Loucy (cell line): ENCODE measurements around the gene STX7.

ENCODE experiments used
- H2AFZ ChIP-seq: fragments of 200-600 bp; sonication (generic); 2 replicates; pipeline ENCODE4 v1.6.0; 2016; ENCODE audit warnings: antibody characterized with exemption, mild to moderate bottlenecking, low read length, moderate library complexity
- H3F3A ChIP-seq: fragments of 200-600 bp; 2 replicates; pipeline ENCODE4 v1.6.0; 2016; ENCODE audit warnings: antibody characterized with exemption, low read depth, mild to moderate bottlenecking
- H3K27me3 ChIP-seq: fragments of 200-600 bp; sonication (generic); 2 replicates; pipeline ENCODE4 v1.6.1; 2014; ENCODE audit warnings: low read length, mild to moderate bottlenecking; ENCODE audit not compliant: insufficient read depth, poor library complexity, severe bottlenecking
- H3K36me3 ChIP-seq: fragments of 200-600 bp; sonication (generic); 2 replicates; pipeline ENCODE4 v1.6.1; 2016; ENCODE audit warnings: low read length; ENCODE audit not compliant: insufficient read depth
- H3K4me1 ChIP-seq: fragments of 200-600 bp; sonication (generic); 2 replicates; pipeline ENCODE4 v1.5.1; 2014; ENCODE audit warnings: low read length, mild to moderate bottlenecking; ENCODE audit not compliant: insufficient read depth, poor library complexity, severe bottlenecking
- H3K4me2 ChIP-seq: fragments of 200-600 bp; sonication (generic); 2 replicates; pipeline ENCODE4 v1.6.0; 2014; ENCODE audit warnings: antibody characterized with exemption, low read length, low read depth, mild to moderate bottlenecking; ENCODE audit not compliant: poor library complexity, severe bottlenecking
- H3K4me3 ChIP-seq: fragments of 200-600 bp; sonication (generic); 2 replicates; pipeline ENCODE4 v1.5.1; 2014; ENCODE audit warnings: low read length, mild to moderate bottlenecking, mixed read lengths; ENCODE audit not compliant: poor library complexity, severe bottlenecking
- H3K79me2 ChIP-seq: fragments of 200-600 bp; sonication (generic); 2 replicates; pipeline ENCODE4 v1.6.1; 2014; ENCODE audit warnings: low read length; ENCODE audit not compliant: insufficient read depth
- H3K9ac ChIP-seq: fragments of 200-600 bp; sonication (generic); 2 replicates; pipeline ENCODE4 v1.6.0; 2014; ENCODE audit warnings: mild to moderate bottlenecking, low read depth, low read length, moderate library complexity; ENCODE audit not compliant: poor library complexity, severe bottlenecking
- H3K9me2 ChIP-seq: fragments of 200-600 bp; sonication (generic); replicated peaks from 2 replicates; pipeline ENCODE4 v1.6.1; 2016; ENCODE audit warnings: low read depth, low read length, mixed read lengths
- H3K9me3 ChIP-seq: fragments of 200-600 bp; sonication (generic); 2 replicates; pipeline ENCODE4 v1.6.1; 2014; ENCODE audit warnings: mild to moderate bottlenecking, antibody characterized with exemption, low read length, low read depth; ENCODE audit not compliant: insufficient read depth
- H4K20me1 ChIP-seq: fragments of 200-600 bp; sonication (generic); 2 replicates; pipeline ENCODE4 v1.6.0; 2014; ENCODE audit warnings: antibody characterized with exemption, low read length, mild to moderate bottlenecking; ENCODE audit not compliant: insufficient read depth, poor library complexity, severe bottlenecking
- EZH2phosphoT487 ChIP-seq: fragments of 200-600 bp; IDR thresholded peaks from 2 replicates; pipeline ENCODE4 v1.6.1; 2018; ENCODE audit warnings: antibody characterized with exemption, mild to moderate bottlenecking, moderate library complexity, borderline replicate concordance
- TF ChIP-seq, protein P1 (sequence below): fragments of 200-600 bp; sonication (generic); conservative IDR thresholded peaks from 2 replicates; pipeline ENCODE4 v1.5.1; 2014; ENCODE audit warnings: mild to moderate bottlenecking, antibody characterized with exemption, low read length

Gene STX7

DNA sequence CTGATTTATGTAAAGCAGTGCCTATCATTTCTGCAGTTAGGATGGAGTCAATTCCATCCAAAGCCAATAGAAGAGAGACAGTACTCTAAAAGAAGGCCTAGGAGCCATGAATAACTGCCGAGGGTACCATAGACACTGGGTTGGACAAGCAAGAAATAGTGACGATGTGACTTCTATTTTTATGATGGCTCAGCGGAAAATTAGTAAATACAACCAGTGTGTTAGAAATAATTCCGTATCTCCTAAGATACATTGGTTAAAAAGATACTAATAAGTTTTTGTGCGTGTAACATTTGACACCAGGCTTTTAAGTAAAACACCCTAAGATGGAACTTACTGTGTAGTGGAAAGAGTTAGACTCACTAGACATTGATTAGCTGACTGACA is 66.1 kb downstream of the STX7 start:
- no peaks in the 10 kb centered on the region for H3K27me3 ChIP-seq

DNA sequence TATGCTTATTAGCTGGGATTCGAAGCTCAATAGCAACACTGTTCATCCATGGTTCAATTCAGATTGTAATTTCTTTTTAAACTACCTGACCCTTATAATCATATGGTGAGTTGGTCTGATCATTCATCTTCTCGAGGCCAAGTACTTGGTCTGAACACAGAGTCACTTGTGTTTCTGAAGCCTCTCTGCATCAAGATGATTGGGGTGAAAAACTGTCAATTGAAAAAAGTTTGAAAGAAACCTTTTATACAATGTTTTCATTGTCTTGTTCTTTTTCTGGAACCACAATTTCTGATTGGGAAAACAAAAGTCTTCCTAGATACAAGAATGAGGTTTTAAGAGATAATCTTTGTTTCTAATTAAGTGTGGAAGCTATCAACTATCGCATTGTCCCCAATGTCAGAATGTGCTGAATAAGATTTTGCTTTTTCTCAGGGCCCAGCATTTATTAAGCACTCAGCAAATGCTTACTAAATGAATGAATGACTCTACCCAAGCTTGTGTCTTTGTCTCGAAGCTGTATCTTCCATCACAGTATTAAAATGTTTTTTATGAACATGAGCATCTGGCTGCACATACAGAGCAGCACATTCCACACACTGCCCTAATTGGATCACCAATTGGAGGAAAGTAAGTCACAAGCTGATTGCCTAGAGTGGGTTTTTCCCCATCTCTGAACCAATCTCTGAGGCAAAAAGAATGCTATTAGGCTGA is 66.6 kb downstream of the STX7 start:
- Histone ChIP-seq H3K9ac (no peak overlapping the region), H3K79me2 (no peaks in the 10 kb centered on the region), H2AFZ (no peak overlapping the region), H3K4me2 (no peak overlapping the region), H4K20me1 (no peaks in the 10 kb centered on the region), H3K27me3 (no peaks in the 10 kb centered on the region), H3K36me3 (no peaks in the 10 kb centered on the region), H3K9me3 (no peaks in the 10 kb centered on the region), H3K4me3 (no peak overlapping the region), H3K9me2 (no peaks in the 10 kb centered on the region), H3F3A (no peaks in the 10 kb centered on the region), H3K4me1 (no peaks in the 10 kb centered on the region)
- TF ChIP-seq, protein P1, sequence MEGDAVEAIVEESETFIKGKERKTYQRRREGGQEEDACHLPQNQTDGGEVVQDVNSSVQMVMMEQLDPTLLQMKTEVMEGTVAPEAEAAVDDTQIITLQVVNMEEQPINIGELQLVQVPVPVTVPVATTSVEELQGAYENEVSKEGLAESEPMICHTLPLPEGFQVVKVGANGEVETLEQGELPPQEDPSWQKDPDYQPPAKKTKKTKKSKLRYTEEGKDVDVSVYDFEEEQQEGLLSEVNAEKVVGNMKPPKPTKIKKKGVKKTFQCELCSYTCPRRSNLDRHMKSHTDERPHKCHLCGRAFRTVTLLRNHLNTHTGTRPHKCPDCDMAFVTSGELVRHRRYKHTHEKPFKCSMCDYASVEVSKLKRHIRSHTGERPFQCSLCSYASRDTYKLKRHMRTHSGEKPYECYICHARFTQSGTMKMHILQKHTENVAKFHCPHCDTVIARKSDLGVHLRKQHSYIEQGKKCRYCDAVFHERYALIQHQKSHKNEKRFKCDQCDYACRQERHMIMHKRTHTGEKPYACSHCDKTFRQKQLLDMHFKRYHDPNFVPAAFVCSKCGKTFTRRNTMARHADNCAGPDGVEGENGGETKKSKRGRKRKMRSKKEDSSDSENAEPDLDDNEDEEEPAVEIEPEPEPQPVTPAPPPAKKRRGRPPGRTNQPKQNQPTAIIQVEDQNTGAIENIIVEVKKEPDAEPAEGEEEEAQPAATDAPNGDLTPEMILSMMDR: no peak
- TF ChIP-seq EZH2phosphoT487: no peak

More for the DNA sequence above, 66.1 kb downstream of the STX7 start:
- H3K4me2 ChIP-seq: no peak overlapping the region
- no peak overlapping the region for H3K9ac ChIP-seq
- no peaks in the 10 kb centered on the region for H3K9me3 ChIP-seq
- no peaks in the 10 kb centered on the region for H3K4me1 ChIP-seq
- no peaks in the 10 kb centered on the region for H3F3A ChIP-seq
- no peak for TF ChIP-seq EZH2phosphoT487
- TF ChIP-seq, protein P1: no peak
- no peaks in the 10 kb centered on the region for H4K20me1 ChIP-seq
- H3K4me3 ChIP-seq: no peak overlapping the region
- H3K79me2 ChIP-seq: no peaks in the 10 kb centered on the region
- H3K36me3 ChIP-seq: no peaks in the 10 kb centered on the region
- H2AFZ ChIP-seq: no peak overlapping the region
- no peaks in the 10 kb centered on the region for H3K9me2 ChIP-seq

DNA sequence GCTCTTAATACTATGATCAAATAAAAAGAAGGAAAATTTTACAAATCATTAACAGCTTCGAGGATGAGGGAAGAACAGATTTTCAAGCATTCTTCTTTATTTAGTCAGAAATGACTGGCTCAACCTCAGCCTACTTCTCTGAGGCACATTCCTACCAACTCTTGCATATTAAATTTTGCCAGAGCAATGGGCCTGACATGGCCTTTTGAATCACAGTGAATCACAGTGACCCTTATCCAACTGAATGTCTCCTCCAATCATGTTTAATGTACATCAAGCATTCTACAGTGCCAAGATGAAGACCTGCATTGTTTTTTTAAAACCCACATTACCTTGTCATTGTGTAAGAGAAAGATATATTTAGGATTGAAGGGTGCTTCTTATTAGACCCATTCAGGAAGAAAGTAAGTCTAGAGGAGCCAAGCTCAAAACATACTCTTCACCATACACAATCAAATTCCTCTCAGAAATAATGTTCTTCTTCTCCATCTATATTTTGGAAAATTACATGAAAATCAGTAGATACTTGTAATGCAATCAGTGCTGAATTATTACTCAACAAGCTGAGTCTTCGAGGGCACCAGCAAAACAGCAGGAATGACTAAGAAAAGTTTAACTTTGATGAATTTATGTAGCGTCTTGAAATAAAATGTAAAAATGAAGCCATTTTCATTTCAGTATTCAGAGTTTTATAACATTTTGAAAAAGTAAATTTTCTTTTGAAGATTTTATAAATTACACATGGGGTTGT is 67.5 kb downstream of the STX7 start:
- Histone ChIP-seq H3K4me3 (no peak overlapping the region), H3F3A (no peaks in the 10 kb centered on the region)
- TF ChIP-seq, protein P1: no peak
- no peak for TF ChIP-seq EZH2phosphoT487

More for the DNA sequence above, 67.5 kb downstream of the STX7 start:
- Histone ChIP-seq H3K27me3 (no peaks in the 10 kb centered on the region), H3K79me2 (no peaks in the 10 kb centered on the region), H3K4me2 (no peak overlapping the region), H3K36me3 (no peaks in the 10 kb centered on the region), H2AFZ (no peak overlapping the region), H3K9me3 (no peaks in the 10 kb centered on the region), H3K9me2 (no peaks in the 10 kb centered on the region), H4K20me1 (no peaks in the 10 kb centered on the region), H3K9ac (no peak overlapping the region), H3K4me1 (no peaks in the 10 kb centered on the region)
